22Rv1 (cell line): ENCODE results near the gene BPIFA3.

Experiments used
- ZFX ChIP-seq: fragments of 450-650 bp; IDR thresholded peaks from 2 replicates; pipeline ENCODE4 v1.6.1; 2017; ENCODE audit warnings: antibody characterized with exemption, borderline replicate concordance
- TF ChIP-seq, protein P1 (sequence below): fragments of 450-650 bp; IDR thresholded peaks from 2 replicates; pipeline ENCODE4 v1.5.1; 2017; ENCODE audit warnings: mild to moderate bottlenecking

DNA sequence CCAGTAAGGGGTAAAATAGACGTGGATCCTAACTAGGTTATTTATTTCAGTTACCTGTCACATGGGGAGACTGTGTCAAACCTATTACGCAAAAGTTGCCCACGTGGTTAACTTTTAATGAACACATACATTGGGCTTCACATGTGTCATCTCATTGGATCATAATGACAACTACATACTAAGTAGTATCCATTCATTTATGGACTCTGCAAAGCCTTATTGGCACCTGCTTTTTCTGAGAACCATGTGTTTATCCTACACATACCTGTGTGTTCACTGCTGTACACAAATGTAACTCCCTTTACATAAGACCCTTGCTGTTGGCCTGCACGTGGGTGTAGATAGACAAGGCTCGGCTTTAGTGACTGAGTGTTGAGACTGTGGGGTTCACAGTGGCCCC lies 23.8 kb downstream of the BPIFA3 start:
- TF ChIP-seq, protein P1, sequence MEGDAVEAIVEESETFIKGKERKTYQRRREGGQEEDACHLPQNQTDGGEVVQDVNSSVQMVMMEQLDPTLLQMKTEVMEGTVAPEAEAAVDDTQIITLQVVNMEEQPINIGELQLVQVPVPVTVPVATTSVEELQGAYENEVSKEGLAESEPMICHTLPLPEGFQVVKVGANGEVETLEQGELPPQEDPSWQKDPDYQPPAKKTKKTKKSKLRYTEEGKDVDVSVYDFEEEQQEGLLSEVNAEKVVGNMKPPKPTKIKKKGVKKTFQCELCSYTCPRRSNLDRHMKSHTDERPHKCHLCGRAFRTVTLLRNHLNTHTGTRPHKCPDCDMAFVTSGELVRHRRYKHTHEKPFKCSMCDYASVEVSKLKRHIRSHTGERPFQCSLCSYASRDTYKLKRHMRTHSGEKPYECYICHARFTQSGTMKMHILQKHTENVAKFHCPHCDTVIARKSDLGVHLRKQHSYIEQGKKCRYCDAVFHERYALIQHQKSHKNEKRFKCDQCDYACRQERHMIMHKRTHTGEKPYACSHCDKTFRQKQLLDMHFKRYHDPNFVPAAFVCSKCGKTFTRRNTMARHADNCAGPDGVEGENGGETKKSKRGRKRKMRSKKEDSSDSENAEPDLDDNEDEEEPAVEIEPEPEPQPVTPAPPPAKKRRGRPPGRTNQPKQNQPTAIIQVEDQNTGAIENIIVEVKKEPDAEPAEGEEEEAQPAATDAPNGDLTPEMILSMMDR = no peak
- no peak for TF ChIP-seq ZFX
